Measurements from ENCODE around the gene ENTPD8. TPM values are rescaled to one million over a fixed set of nuclear protein-coding genes. Genes with fewer than 3 reads are reported as not detected.
"Not testable (repeated sequence)": the region's sequence is repeated elsewhere in the genome, so short reads cannot be mapped to it uniquely, and the experiment has no call there.

Gene ENTPD8
- total RNA-seq, 4 donors from 2014 or later, result not detected

DNA sequence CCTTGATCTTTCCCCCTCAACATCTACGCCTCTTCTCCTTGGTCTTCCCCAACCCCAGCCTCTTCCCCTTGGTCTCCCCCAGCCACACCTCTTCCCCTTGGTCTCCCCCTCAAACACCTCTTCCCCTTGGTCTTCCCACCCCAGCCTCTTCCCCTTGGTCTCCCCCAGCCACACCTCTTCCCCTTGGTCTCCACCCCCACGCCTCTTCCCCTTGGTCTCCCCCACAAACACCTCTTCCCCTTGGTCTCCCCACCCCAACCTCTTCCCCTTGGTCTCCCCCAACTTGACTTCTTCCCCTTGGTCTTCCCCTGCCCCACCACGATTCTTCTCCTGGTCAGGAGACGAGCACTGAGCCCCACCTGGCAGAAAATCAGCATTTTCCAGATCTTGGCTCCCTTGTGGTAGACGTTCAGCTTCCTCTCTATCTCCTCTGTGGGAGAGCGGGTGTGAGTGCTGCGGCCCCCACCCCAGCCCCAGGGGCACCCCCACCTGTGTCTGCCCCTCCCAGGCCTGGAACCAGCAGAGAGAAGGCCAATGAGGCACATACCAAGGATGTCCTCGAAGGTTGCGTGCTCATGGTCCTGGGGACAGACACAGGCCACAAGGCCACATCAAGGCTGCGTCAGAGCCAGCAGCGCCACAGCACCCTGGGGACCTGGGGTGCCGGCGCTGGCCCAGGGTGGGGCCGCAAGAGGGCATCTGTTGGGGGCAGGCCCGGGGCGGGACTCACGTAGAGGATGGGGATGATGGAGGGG, 11.0 kb upstream of the ENTPD8 start:
- peaks cover 34% of the 10 kb centered on the region for H3K36me3 ChIP-seq
- no peak overlapping the region for H3K27ac ChIP-seq
- peaks cover 32% of the 10 kb centered on the region for H3K4me1 ChIP-seq
- WGBS, result 92% methylated on average over 15 of the region's 17 CpGs
- no peaks in the 10 kb centered on the region for H3K27me3 ChIP-seq
- H3K9me3 ChIP-seq, result no peaks in the 10 kb centered on the region
- TF ChIP-seq, protein P1, sequence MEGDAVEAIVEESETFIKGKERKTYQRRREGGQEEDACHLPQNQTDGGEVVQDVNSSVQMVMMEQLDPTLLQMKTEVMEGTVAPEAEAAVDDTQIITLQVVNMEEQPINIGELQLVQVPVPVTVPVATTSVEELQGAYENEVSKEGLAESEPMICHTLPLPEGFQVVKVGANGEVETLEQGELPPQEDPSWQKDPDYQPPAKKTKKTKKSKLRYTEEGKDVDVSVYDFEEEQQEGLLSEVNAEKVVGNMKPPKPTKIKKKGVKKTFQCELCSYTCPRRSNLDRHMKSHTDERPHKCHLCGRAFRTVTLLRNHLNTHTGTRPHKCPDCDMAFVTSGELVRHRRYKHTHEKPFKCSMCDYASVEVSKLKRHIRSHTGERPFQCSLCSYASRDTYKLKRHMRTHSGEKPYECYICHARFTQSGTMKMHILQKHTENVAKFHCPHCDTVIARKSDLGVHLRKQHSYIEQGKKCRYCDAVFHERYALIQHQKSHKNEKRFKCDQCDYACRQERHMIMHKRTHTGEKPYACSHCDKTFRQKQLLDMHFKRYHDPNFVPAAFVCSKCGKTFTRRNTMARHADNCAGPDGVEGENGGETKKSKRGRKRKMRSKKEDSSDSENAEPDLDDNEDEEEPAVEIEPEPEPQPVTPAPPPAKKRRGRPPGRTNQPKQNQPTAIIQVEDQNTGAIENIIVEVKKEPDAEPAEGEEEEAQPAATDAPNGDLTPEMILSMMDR (IDR thresholded peaks at IDR 0.05), result no peak
- no peak for TF ChIP-seq POLR2A (IDR thresholded peaks at IDR 0.05)
- TF ChIP-seq EP300 (IDR thresholded peaks at IDR 0.05), result no peak
- no peak for TF ChIP-seq POLR2AphosphoS5 (IDR thresholded peaks at IDR 0.05)
- DNase-seq (ENCODE audit: low spot score in 2 of 2), result peak in 1 of 2 donors; percentile 65
- H3K4me3 ChIP-seq, result no peak overlapping the region

DNA sequence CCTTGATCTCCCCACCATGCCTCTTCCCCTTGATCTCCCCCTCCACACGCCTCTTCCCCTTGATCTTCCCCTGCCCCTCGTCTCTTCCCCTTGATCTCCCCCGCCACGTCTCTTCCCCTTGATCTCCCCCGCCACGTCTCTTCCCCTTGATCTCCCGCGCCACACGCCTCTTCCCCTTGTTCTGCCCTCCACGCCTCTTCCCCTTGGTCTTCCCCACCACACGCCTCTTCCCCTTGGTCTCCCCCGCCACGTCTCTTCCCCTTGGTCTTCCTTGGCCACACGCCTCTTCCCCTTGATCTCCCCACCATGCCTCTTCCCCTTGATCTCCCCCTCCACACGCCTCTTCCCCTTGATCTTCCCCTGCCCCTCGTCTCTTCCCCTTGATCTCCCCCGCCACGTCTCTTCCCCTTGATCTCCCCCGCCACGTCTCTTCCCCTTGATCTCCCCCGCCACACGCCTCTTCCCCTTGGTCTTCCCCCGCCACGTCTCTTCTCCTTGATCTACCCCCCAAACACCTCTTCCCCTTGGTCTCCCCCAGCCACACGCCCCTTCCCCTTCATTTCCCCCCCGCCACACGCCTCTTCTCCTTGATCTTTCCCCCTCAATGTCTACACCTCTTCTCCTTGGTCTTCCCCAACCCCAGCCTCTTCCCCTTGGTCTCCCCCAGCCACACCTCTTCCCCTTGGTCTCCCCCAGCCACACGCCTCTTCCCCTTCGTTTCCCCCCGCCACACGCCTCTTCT, 10.3 kb upstream of the ENTPD8 start:
- H3K4me3 ChIP-seq, H3K9me3 ChIP-seq, H3K27me3 ChIP-seq, H3K27ac ChIP-seq: not testable (repeated sequence)
- H3K4me1 ChIP-seq, result peaks cover 33% of the 10 kb centered on the region
- 99% methylated on average over 6 of the region's 31 CpGs for WGBS
- peaks cover 28% of the 10 kb centered on the region for H3K36me3 ChIP-seq
- peak in 1 of 2 donors; percentile 46 for DNase-seq (ENCODE audit: low spot score in 2 of 2)

DNA sequence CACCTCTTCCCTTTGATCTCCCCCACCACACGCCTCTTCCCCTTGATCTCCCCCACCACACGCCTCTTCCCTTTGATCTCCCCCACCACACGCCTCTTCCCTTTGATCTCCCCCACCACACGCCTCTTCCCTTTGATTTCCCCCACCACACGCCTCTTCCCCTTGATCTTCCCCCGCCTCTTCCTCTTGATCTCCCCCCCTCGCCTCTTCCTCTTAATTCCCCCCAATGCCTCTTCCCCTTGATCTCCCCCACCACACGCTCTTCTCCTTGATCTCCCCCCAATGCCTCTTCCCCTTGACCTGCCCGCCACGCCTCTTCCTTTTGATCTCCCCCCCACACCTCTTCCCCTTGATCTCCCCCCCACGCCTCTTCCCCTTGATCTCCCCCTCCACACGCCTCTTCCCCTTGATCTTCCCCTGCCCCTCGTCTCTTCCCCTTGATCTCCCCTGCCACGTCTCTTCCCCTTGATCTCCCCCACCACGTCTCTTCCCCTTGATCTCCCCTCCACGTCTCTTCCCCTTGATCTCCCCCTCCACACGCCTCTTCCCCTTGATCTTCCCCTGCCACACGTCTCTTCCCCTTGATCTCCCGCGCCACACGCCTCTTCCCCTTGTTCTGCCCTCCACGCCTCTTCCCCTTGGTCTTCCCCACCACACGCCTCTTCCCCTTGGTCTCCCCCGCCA, 9.5 kb upstream of the ENTPD8 start:
- not testable (repeated sequence) for H3K9me3 ChIP-seq, H3K4me3 ChIP-seq, H3K27me3 ChIP-seq, H3K27ac ChIP-seq
- 89% methylated on average over 12 of the region's 24 CpGs for WGBS
- DNase-seq (ENCODE audit: low spot score in 2 of 2), result peak in 1 of 2 donors; percentile 22
- Histone ChIP-seq H3K4me1 (peaks cover 37% of the 10 kb centered on the region), H3K36me3 (peaks cover 28% of the 10 kb centered on the region)

DNA sequence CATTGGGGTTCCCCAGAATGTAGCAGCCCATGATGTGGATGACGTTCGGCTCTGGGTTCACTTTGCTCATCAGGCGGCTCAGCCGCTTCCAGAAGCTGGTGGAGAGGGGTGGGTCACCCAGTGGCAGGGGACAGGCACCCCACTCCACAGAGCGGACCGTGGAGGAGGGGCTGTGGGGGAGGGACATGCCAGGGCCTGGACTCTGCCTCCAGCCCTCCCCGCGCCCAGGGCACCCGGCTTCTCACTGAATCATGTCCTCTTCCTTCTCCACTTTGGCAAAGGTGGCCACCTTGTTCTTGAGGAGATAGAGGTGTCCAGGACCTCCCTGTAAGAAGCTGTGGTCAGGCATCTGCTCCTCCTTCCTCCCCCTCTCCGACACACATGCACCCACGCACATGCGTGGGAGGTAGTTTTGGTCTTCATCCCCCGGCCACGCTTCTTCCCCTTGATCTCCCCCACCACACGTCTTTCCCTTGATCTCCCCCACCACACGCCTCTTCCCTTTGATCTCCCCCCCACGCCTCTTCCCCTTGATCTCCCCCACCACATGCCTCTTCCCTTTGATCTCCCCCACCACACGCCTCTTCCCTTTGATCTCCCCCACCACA, 8.9 kb upstream of the ENTPD8 start:
- H3K9me3 ChIP-seq, result no peaks in the 10 kb centered on the region
- H3K27me3 ChIP-seq, result no peaks in the 10 kb centered on the region
- peaks cover 37% of the 10 kb centered on the region for H3K4me1 ChIP-seq
- WGBS, result 81% methylated on average over 9 of the region's 18 CpGs
- H3K36me3 ChIP-seq, result peaks cover 25% of the 10 kb centered on the region
- DNase-seq (ENCODE audit: low spot score in 2 of 2), result peak in 1 of 2 donors; percentile 71
- no peak for TF ChIP-seq EP300 (IDR thresholded peaks at IDR 0.05)
- no peak for TF ChIP-seq POLR2AphosphoS5 (IDR thresholded peaks at IDR 0.05)
- TF ChIP-seq POLR2A (IDR thresholded peaks at IDR 0.05), result no peak
- TF ChIP-seq, protein P1 (IDR thresholded peaks at IDR 0.05), result no peak
- no peak overlapping the region for H3K27ac ChIP-seq
- no peak overlapping the region for H3K4me3 ChIP-seq

DNA sequence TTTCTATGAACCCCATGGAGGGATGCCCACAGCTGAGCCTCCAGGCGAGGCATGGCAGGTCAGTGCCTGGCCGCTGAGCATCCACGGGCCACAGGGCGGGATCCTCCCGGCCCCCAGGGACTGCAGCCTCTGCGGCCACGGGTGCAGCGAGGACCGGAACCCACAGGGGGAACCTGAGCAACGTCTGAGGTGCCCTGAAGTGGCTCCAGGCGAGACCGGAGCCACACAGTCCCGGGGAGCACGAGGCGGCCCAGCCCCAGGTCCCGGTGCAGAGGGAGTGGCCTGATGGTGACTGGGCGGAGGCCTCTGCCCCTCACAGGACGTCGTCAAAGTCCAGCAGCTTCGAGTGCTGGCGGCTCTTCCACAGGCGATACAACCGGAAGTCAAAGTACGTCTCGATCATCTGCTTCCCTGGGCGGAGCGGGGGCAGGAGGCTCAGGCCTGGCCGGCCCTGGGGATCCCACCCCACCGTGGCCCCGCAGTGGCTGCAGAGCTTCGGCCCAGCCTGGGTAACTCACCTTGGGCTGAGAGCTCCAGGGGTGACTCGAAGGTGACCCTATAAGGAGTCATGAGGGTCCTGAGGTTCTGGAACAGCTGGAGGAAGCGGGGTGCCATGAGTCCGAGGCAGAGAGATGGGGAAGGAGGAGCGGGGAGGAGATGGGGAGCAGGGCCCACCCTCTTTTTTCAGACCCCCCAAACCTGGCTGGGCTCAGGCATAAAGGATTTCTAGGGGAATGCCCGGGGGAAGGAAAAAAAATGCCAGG, 8.1 kb upstream of the ENTPD8 start:
- 88% methylated on average over 8 of the region's 36 CpGs for WGBS
- peak in 1 of 2 donors; percentile 61 for DNase-seq (ENCODE audit: low spot score in 2 of 2)
- H3K4me1 ChIP-seq, result peaks cover 32% of the 10 kb centered on the region

More for the DNA sequence above, 8.1 kb upstream of the ENTPD8 start:
- no peak overlapping the region for H3K4me3 ChIP-seq
- H3K27ac ChIP-seq, result no peak overlapping the region
- H3K36me3 ChIP-seq, result peaks cover 25% of the 10 kb centered on the region
- no peak for TF ChIP-seq POLR2A (IDR thresholded peaks at IDR 0.05)
- TF ChIP-seq, protein P1 (IDR thresholded peaks at IDR 0.05), result no peak
- no peak for TF ChIP-seq POLR2AphosphoS5 (IDR thresholded peaks at IDR 0.05)
- no peak for TF ChIP-seq EP300 (IDR thresholded peaks at IDR 0.05)
- H3K9me3 ChIP-seq, result no peaks in the 10 kb centered on the region
- no peaks in the 10 kb centered on the region for H3K27me3 ChIP-seq
